Epithelial cell of prostate (primary cell): ENCODE data around the gene NAGA.
"Not testable (repeated sequence)": the region's sequence is repeated elsewhere in the genome, so short reads cannot be mapped to it uniquely, and the experiment has no call there.

Experiments used
- DNase-seq: peaks from one replicate; pipeline ENCODE4 v3.0.0-alpha.2; 2011; ENCODE audit warnings: low read depth, low spot score
- H3K27ac ChIP-seq: fragments of 450-650 bp; 2 replicates; pipeline ENCODE4 v1.5.1; 2017; ENCODE audit warnings: mild to moderate bottlenecking

NAGA gene

GRCh38 chr22:42076764-42077485 is 6.3 kb upstream of the NAGA start:
- DNase-seq, result no peak
- no peak overlapping the region for H3K27ac ChIP-seq

GRCh38 chr22:42074846-42075676 is 4.4 kb upstream of the NAGA start:
- H3K27ac ChIP-seq, result no peak overlapping the region
- DNase-seq, result no peak

GRCh38 chr22:42074132-42074811 is 3.7 kb upstream of the NAGA start, which contains the start of gene PHETA2:
Gene PHETA2 (plus strand): TSS chr22:42074248. CDS start chr22:42077294, 3,046 bp downstream.
- H3K27ac ChIP-seq, result no peak within 1 kb of the TSS

GRCh38 chr22:42073621-42074041 is 3.0 kb upstream of the NAGA start:
- DNase-seq, result no peak
- no peak overlapping the region for H3K27ac ChIP-seq

More at GRCh38 chr22:42074132-42074811, 3.7 kb upstream of the NAGA start, which contains the start of gene PHETA2:
- no peak for DNase-seq

- no peak overlapping the region for H3K27ac ChIP-seq
- no peak for DNase-seq
Observed at GRCh38 chr22:42072606-42073330, 2.2 kb upstream of the NAGA start.

- DNase-seq, result not testable (repeated sequence)
- peak overlapping the region; percentile 55 for H3K27ac ChIP-seq
Observed at GRCh38 chr22:42071508-42071907, 896 bp upstream of the NAGA start.

GRCh38 chr22:42069801-42070516 is 653 bp downstream of the NAGA start:
- H3K27ac ChIP-seq, result peak overlapping the region; percentile 55
- no peak for DNase-seq

GRCh38 chr22:42068291-42068690 is 2.3 kb downstream of the NAGA start:
- no peak overlapping the region for H3K27ac ChIP-seq
- DNase-seq, result no peak

GRCh38 chr22:42067671-42068251 is 2.9 kb downstream of the NAGA start:
- no peak for DNase-seq
- H3K27ac ChIP-seq, result no peak overlapping the region

- DNase-seq, result no peak
- H3K27ac ChIP-seq, result no peak overlapping the region
Observed at GRCh38 chr22:42066937-42067336, 3.7 kb downstream of the NAGA start.

- H3K27ac ChIP-seq, result no peak overlapping the region
- no peak for DNase-seq
Observed at GRCh38 chr22:42066126-42066761, 4.4 kb downstream of the NAGA start.

- no peak overlapping the region for H3K27ac ChIP-seq
- DNase-seq, result no peak
Observed at GRCh38 chr22:42065438-42066125, 5.0 kb downstream of the NAGA start.

- no peak overlapping the region for H3K27ac ChIP-seq
- no peak for DNase-seq
Observed at GRCh38 chr22:42064629-42065028, 6.0 kb downstream of the NAGA start.

GRCh38 chr22:42062506-42063170 is 8.0 kb downstream of the NAGA start:
- no peak overlapping the region for H3K27ac ChIP-seq
- no peak for DNase-seq

GRCh38 chr22:42061041-42061440 is 9.6 kb downstream of the NAGA start:
- no peak for DNase-seq

GRCh38 chr22:42060489-42060888 is 10.1 kb downstream of the NAGA start:
- H3K27ac ChIP-seq, result no peak overlapping the region
- DNase-seq, result no peak

More at GRCh38 chr22:42061041-42061440, 9.6 kb downstream of the NAGA start:
- no peak overlapping the region for H3K27ac ChIP-seq

- no peak overlapping the region for H3K27ac ChIP-seq
Observed at GRCh38 chr22:42056757-42057511, 13.7 kb downstream of the NAGA start.

More at GRCh38 chr22:42056757-42057511, 13.7 kb downstream of the NAGA start:
- no peak for DNase-seq
